ENCODE results near the gene COPZ2.
A peak's percentile ranks its signal among the peaks of the same experiment; 100 is the strongest.
"Not testable (repeated sequence)": the region's sequence is repeated elsewhere in the genome, so short reads cannot be mapped to it uniquely, and the experiment has no call there.

COPZ2 gene

GRCh38 chr17:48022901-48023300 lies 14.7 kb downstream of the COPZ2 start:
- Histone ChIP-seq H3K27ac (ENCODE audit: low read depth, low read length) (no peak overlapping the region), H2AFZ (ENCODE audit: low read length, unreplicated experiment) (no peak overlapping the region), H3K79me2 (ENCODE audit: control insufficient read depth, insufficient read depth, low read length, unreplicated experiment) (no peaks in the 10 kb centered on the region), H3K27me3 (ENCODE audit: insufficient read depth, low read length) (no peaks in the 10 kb centered on the region), H3K36me3 (ENCODE audit: insufficient read depth, low read length) (no peaks in the 10 kb centered on the region), H3K4me1 (ENCODE audit: control insufficient read depth, insufficient read depth, low read length, unreplicated experiment) (peaks cover 16% of the 10 kb centered on the region), H3K4me3 (ENCODE audit: low read depth, low read length) (no peak overlapping the region; the same call in 1 of the 2 replicates)

DNA sequence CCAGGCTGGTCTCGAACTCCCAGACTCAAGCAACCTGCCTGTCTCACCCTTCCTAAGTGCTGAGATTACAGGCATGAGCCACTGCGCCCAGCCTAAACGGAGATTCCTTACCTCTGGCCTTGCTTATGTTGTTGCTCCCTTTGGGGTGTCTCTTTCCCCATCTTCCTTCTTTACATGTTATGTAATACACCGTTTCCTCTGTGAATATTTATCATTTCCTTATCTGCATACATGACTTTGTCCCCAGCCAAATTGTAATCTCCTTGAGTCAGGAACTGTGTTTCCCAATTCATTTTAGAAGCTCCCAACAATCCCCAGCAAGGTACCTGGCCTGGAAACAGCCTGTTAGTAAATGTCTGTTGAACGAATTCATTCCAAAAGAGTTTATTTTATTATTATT lies 15.7 kb downstream of the COPZ2 start:
- Histone ChIP-seq H3K79me2 (ENCODE audit: control insufficient read depth, insufficient read depth, low read length, unreplicated experiment) (no peaks in the 10 kb centered on the region), H3K27me3 (ENCODE audit: insufficient read depth, low read length) (no peaks in the 10 kb centered on the region), H3K27ac (ENCODE audit: low read depth, low read length) (no peak overlapping the region), H2AFZ (ENCODE audit: low read length, unreplicated experiment) (no peak overlapping the region), H3K36me3 (ENCODE audit: insufficient read depth, low read length) (no peaks in the 10 kb centered on the region), H3K4me1 (ENCODE audit: control insufficient read depth, insufficient read depth, low read length, unreplicated experiment) (peaks cover 15% of the 10 kb centered on the region), H3K4me3 (ENCODE audit: low read depth, low read length) (no peak overlapping the region)

GRCh38 chr17:48017817-48018158 lies 19.8 kb downstream of the COPZ2 start:
- H3K27me3 ChIP-seq (ENCODE audit: insufficient read depth, low read length); H3K36me3 ChIP-seq (ENCODE audit: insufficient read depth, low read length); H2AFZ ChIP-seq (ENCODE audit: low read length, unreplicated experiment); H3K4me3 ChIP-seq (ENCODE audit: low read depth, low read length); H3K4me1 ChIP-seq (ENCODE audit: control insufficient read depth, insufficient read depth, low read length, unreplicated experiment); H3K27ac ChIP-seq (ENCODE audit: low read depth, low read length); H3K79me2 ChIP-seq (ENCODE audit: control insufficient read depth, insufficient read depth, low read length, unreplicated experiment): not testable (repeated sequence)

GRCh38 chr17:48016112-48016511 lies 21.5 kb downstream of the COPZ2 start:
- Histone ChIP-seq H3K4me1 (ENCODE audit: control insufficient read depth, insufficient read depth, low read length, unreplicated experiment) (peaks cover 6% of the 10 kb centered on the region), H3K27ac (ENCODE audit: low read depth, low read length) (no peak overlapping the region), H3K79me2 (ENCODE audit: control insufficient read depth, insufficient read depth, low read length, unreplicated experiment) (no peaks in the 10 kb centered on the region), H2AFZ (ENCODE audit: low read length, unreplicated experiment) (no peak overlapping the region), H3K4me3 (ENCODE audit: low read depth, low read length) (no peak overlapping the region), H3K27me3 (ENCODE audit: insufficient read depth, low read length) (no peaks in the 10 kb centered on the region), H3K36me3 (ENCODE audit: insufficient read depth, low read length) (no peaks in the 10 kb centered on the region)

GRCh38 chr17:48014595-48015111 lies 22.9 kb downstream of the COPZ2 start:
- no peaks in the 10 kb centered on the region for H3K36me3 ChIP-seq (ENCODE audit: insufficient read depth, low read length)
- no peaks in the 10 kb centered on the region for H3K79me2 ChIP-seq (ENCODE audit: control insufficient read depth, insufficient read depth, low read length, unreplicated experiment)
- peaks cover 6% of the 10 kb centered on the region for H3K4me1 ChIP-seq (ENCODE audit: control insufficient read depth, insufficient read depth, low read length, unreplicated experiment)
- no peaks in the 10 kb centered on the region for H3K27me3 ChIP-seq (ENCODE audit: insufficient read depth, low read length)
- no peak overlapping the region for H2AFZ ChIP-seq (ENCODE audit: low read length, unreplicated experiment)
- H3K4me3 ChIP-seq (ENCODE audit: low read depth, low read length), result no peak overlapping the region
- H3K27ac ChIP-seq (ENCODE audit: low read depth, low read length), result no peak overlapping the region

GRCh38 chr17:48013876-48014594 lies 23.6 kb downstream of the COPZ2 start:
- Histone ChIP-seq H3K36me3 (ENCODE audit: insufficient read depth, low read length) (no peaks in the 10 kb centered on the region), H3K27me3 (ENCODE audit: insufficient read depth, low read length) (no peaks in the 10 kb centered on the region), H3K4me3 (ENCODE audit: low read depth, low read length) (no peak overlapping the region), H2AFZ (ENCODE audit: low read length, unreplicated experiment) (no peak overlapping the region), H3K27ac (ENCODE audit: low read depth, low read length) (no peak overlapping the region), H3K4me1 (ENCODE audit: control insufficient read depth, insufficient read depth, low read length, unreplicated experiment) (peaks cover 6% of the 10 kb centered on the region), H3K79me2 (ENCODE audit: control insufficient read depth, insufficient read depth, low read length, unreplicated experiment) (no peaks in the 10 kb centered on the region)

DNA sequence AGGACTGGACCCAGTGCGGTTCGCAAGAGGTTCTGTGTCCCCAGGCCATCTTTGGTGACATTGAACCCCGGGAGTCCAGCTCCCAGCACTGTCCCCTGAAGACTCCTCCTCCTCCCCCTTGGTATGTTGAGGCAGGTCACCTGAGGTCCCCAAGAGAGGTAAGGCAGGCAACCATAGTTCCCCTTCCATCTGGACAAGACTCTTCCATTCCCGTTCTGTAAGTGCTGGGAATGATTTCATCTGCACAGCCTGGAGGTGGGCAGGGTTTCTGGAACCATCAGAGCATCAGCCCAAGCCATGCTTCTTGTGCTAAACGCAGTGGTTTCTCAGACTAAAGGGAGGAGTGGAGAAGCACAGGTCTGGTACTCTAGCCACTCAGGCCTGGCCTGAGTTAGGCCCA lies 24.9 kb downstream of the COPZ2 start:
- Histone ChIP-seq H3K79me2 (ENCODE audit: control insufficient read depth, insufficient read depth, low read length, unreplicated experiment) (no peaks in the 10 kb centered on the region), H2AFZ (ENCODE audit: low read length, unreplicated experiment) (no peak overlapping the region), H3K27me3 (ENCODE audit: insufficient read depth, low read length) (no peaks in the 10 kb centered on the region)

DNA sequence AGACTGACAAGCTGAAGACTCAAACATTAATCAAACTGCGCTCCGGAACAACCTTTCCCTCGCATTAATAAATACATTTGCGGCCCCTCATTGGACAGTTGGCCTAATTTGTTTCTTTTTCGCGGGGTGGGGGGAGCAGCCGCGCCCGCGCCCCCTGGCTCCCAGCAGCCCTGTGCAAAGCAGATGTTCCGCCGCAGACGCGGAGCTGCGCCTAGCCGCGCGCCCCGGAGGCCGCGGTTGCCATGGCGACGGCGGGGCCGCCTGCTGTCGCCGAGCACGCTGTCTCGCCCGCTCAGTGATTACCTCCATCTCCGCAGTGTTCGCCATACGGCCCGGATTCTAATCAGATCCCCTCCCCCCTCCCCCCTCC lies 25.5 kb downstream of the COPZ2 start:
- peak overlapping the region; percentile 97 for H2AFZ ChIP-seq (ENCODE audit: low read length, unreplicated experiment)
- peaks cover 6% of the 10 kb centered on the region for H3K4me1 ChIP-seq (ENCODE audit: control insufficient read depth, insufficient read depth, low read length, unreplicated experiment)
- H3K4me3 ChIP-seq (ENCODE audit: low read depth, low read length), result peak overlapping the region; percentile 81
- H3K36me3 ChIP-seq (ENCODE audit: insufficient read depth, low read length), result no peaks in the 10 kb centered on the region
- H3K79me2 ChIP-seq (ENCODE audit: control insufficient read depth, insufficient read depth, low read length, unreplicated experiment), result no peaks in the 10 kb centered on the region
- H3K27me3 ChIP-seq (ENCODE audit: insufficient read depth, low read length), result no peaks in the 10 kb centered on the region
- H3K27ac ChIP-seq (ENCODE audit: low read depth, low read length), result no peak overlapping the region

More for the DNA sequence above, 24.9 kb downstream of the COPZ2 start:
- no peaks in the 10 kb centered on the region for H3K36me3 ChIP-seq (ENCODE audit: insufficient read depth, low read length)
- H3K4me3 ChIP-seq (ENCODE audit: low read depth, low read length), result no peak overlapping the region
- H3K27ac ChIP-seq (ENCODE audit: low read depth, low read length), result no peak overlapping the region
- peaks cover 6% of the 10 kb centered on the region for H3K4me1 ChIP-seq (ENCODE audit: control insufficient read depth, insufficient read depth, low read length, unreplicated experiment)

GRCh38 chr17:48011405-48012150 lies 26.0 kb downstream of the COPZ2 start:
- Histone ChIP-seq H3K27me3 (ENCODE audit: insufficient read depth, low read length) (no peaks in the 10 kb centered on the region), H3K4me1 (ENCODE audit: control insufficient read depth, insufficient read depth, low read length, unreplicated experiment) (peaks cover 6% of the 10 kb centered on the region), H3K79me2 (ENCODE audit: control insufficient read depth, insufficient read depth, low read length, unreplicated experiment) (no peaks in the 10 kb centered on the region), H2AFZ (ENCODE audit: low read length, unreplicated experiment) (peak overlapping the region; percentile 97), H3K4me3 (ENCODE audit: low read depth, low read length) (peak overlapping the region; percentile 81), H3K36me3 (ENCODE audit: insufficient read depth, low read length) (no peaks in the 10 kb centered on the region), H3K27ac (ENCODE audit: low read depth, low read length) (no peak overlapping the region)

GRCh38 chr17:48010193-48010592 lies 27.4 kb downstream of the COPZ2 start:
- no peak overlapping the region for H3K4me3 ChIP-seq (ENCODE audit: low read depth, low read length)
- no peaks in the 10 kb centered on the region for H3K36me3 ChIP-seq (ENCODE audit: insufficient read depth, low read length)
- H3K27me3 ChIP-seq (ENCODE audit: insufficient read depth, low read length), result no peaks in the 10 kb centered on the region
- H3K27ac ChIP-seq (ENCODE audit: low read depth, low read length), result no peak overlapping the region
- H2AFZ ChIP-seq (ENCODE audit: low read length, unreplicated experiment), result no peak overlapping the region
- no peaks in the 10 kb centered on the region for H3K79me2 ChIP-seq (ENCODE audit: control insufficient read depth, insufficient read depth, low read length, unreplicated experiment)
- peaks cover 8% of the 10 kb centered on the region for H3K4me1 ChIP-seq (ENCODE audit: control insufficient read depth, insufficient read depth, low read length, unreplicated experiment)

All from ACC112 (cell line).